Rectal smooth muscle tissue (tissue), 1 donor: ENCODE results near the gene IFITM5.
"Not testable (repeated sequence)": the region's sequence is repeated elsewhere in the genome, so short reads cannot be mapped to it uniquely, and the experiment has no call there.

Experiments
- H3K27ac ChIP-seq: one replicate; pipeline ENCODE4 v1.7.0; 2013; ENCODE audit warnings: low read depth, low read length, inconsistent platforms
- H3K27me3 ChIP-seq: one replicate; pipeline ENCODE4 v1.7.0; 2013; ENCODE audit warnings: low read length; ENCODE audit not compliant: control insufficient read depth, insufficient read depth
- H3K36me3 ChIP-seq: one replicate; pipeline ENCODE4 v1.7.0; 2013; ENCODE audit warnings: low read length; ENCODE audit not compliant: control insufficient read depth, insufficient read depth
- H3K4me1 ChIP-seq: one replicate; pipeline ENCODE4 v1.7.0; 2013; ENCODE audit warnings: low read length; ENCODE audit not compliant: control insufficient read depth, insufficient read depth
- H3K4me3 ChIP-seq: one replicate; pipeline ENCODE4 v1.7.0; 2013; ENCODE audit warnings: low read length
- H3K9ac ChIP-seq: one replicate; pipeline ENCODE4 v1.7.0; 2013; ENCODE audit warnings: low read length

Gene IFITM5

DNA sequence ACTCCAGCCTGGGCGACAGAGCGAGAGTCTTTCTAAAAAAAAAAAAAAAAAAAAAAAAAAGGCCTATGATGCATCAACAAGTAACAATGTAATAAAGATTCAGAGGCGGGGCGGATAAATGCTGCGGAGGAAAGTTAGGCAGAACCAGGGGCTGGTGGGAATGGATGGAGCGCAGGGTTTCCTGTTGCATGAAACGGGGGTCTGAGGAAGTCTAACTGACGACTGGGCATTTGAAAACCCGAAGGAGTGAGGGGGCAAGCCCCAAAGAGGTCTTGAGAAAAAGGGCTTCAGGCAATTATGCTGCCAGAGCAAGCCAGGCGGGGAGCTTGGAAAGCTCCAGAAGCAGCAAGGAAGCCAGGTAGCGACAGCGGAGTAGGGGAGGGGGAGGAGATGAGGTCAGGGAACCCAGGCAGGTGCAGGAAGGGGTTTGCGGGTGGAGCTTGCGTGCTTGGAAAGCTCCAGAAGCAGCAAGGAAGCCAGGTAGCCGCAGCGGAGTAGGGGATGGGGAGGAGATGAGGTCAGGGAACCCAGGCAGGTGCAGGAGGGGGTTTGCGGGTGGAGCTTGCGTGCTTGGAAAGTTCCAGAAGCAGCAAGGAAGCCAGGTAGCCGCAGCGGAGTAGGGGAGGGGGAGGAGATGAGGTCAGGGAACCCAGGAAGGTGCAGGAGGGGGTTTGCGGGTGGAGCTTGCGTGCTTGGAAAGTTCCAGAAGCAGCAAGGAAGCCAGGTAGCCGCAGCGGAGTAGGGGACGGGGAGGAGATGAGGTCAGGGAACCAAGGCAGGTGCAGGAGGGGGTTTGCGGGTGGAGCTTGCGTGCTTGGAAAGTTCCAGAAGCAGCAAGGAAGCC is 12.1 kb downstream of the IFITM5 start:
- H3K27ac ChIP-seq, H3K4me1 ChIP-seq, H3K9ac ChIP-seq, H3K4me3 ChIP-seq, H3K36me3 ChIP-seq: not testable (repeated sequence)
- H3K27me3 ChIP-seq, result peaks cover 29% of the 10 kb centered on the region

DNA sequence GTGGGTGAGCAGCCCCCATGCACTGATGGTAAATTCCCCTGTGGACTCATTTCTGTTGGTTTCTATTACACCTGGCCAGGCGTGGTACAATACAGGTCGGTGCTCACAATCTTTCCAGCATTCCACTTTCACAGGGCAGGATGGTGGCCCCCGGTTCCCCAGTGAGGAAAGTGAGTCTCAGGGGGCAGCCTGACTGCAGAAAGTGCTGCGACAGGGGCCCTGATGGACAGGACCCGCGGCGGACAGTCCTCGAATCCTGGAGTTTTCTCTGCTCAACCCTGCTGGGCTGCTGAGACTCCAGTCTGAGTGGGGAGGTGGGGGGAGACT is 13.5 kb downstream of the IFITM5 start:
- no peaks in the 10 kb centered on the region for H3K4me1 ChIP-seq
- H3K36me3 ChIP-seq, result no peaks in the 10 kb centered on the region
- no peak overlapping the region for H3K4me3 ChIP-seq
- no peak overlapping the region for H3K27ac ChIP-seq
- no peak overlapping the region for H3K9ac ChIP-seq
- H3K27me3 ChIP-seq, result peaks cover 40% of the 10 kb centered on the region

DNA sequence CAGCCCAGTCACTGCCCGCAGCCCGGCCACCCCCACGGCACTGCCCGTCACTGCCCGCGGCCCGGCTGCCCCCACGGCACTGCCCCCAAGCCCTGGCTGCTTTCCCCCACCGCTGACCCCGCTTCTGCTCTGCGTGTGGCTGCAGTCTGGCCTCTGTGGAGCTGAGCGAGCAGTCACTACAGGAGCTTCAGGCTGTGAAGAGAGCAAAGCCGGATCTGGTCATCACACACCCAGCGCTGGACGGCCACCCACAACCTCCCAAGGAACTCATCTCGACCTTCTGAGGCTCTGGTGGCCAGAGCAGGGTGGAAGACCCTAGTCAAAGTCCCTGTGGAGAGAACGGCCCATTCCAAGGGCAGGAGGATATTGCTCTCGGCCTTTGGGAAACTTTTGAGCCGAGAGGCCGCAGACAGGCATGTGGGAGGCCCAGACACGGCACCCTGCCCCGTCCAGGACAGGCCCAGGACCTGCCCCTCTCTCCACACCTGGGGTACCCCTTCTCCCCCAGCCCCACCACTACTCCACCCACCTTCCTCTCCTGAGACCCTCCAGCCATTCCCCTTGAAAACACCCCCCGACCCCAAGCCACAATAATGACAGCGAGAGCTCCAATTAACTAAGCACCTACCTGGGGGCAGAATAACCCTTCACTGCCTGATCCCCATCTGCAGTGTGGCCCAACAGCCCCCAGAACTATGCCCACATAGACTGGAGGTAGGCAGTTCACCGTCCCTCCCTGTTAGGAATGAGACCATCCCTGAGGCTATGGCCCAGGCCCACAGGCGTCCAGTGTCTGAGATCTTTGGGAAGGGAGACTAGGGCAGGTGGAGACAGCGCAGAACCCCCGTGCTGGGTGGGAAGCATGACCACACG is 14.1 kb downstream of the IFITM5 start:
- H3K27me3 ChIP-seq, result peaks cover 45% of the 10 kb centered on the region
- no peak overlapping the region for H3K27ac ChIP-seq
- no peak overlapping the region for H3K4me3 ChIP-seq
- no peaks in the 10 kb centered on the region for H3K4me1 ChIP-seq
- no peak overlapping the region for H3K9ac ChIP-seq
- H3K36me3 ChIP-seq, result no peaks in the 10 kb centered on the region

DNA sequence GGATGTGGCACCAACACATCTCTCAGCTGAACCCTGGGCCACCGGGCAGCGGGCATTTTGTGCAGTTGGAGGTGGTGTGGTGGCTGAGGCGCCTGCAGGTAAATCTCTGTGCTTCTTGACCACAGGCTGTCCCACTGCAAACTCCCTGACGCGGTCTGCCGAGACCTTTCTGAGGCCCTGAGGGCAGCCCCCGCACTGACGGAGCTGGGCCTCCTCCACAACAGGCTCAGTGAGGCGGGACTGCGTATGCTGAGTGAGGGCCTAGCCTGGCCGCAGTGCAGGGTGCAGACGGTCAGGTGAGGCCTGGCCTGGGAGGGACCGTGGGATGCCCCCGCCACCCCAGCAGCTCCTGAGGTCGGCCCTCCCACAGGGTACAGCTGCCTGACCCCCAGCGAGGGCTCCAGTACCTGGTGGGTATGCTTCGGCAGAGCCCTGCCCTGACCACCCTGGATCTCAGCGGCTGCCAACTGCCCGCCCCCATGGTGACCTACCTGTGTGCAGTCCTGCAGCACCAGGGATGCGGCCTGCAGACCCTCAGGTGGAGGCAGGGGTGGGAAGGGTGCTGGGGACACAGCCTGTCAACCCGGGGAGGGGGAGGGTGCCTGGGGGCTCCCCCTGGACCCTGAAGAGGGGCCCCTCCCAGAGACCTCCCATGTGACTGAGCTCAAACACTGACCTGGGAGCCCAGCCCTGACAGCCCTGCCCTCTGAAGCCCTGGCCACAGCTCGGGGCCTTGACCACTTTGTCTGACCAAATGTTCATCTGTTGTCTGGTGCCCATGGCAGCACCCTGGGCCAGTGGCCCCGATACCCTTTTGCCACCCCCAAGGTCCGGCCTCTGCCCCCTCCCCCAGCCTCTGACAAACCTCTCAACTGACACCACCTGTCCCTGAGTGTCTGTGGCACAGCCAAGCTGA is 15.0 kb downstream of the IFITM5 start:
- Histone ChIP-seq H3K4me1 (no peaks in the 10 kb centered on the region), H3K9ac (no peak overlapping the region), H3K36me3 (no peaks in the 10 kb centered on the region), H3K4me3 (no peak overlapping the region), H3K27ac (no peak overlapping the region), H3K27me3 (peaks cover 50% of the 10 kb centered on the region)

DNA sequence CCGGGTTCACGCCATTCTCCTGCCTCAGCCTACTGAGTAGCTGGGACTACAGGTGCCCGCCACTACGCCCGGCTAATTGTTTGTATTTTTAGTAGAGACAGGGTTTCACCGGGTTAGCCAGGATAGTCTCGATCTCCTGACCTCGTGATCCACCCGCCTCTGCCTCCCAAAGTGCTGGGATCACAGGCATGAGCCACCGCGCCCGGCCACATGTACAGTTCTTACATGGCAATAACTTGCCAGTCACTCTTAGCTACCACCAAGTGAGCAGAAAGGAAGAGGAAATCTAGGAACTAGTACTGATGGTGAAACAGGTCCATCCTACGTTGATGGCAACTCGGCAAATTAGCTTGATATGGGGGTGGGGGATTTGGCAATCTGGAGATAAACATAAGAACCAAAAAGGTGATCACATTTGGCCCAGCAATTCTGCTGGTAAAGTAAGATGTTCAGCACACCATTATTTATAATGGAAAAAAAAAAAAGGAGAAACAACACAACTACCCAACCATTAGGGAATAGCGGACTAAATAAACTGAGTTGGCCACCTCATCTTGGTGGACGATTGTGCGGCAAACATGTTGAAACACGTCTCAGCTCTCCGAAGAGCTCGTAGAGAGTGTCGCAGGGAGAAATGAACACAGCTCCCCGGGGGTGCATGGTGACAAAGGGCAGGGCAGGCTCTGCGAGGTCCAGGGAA is 15.8 kb downstream of the IFITM5 start:
- Histone ChIP-seq H3K4me1 (no peaks in the 10 kb centered on the region), H3K27ac (no peak overlapping the region), H3K36me3 (no peaks in the 10 kb centered on the region), H3K9ac (no peak overlapping the region), H3K27me3 (peaks cover 55% of the 10 kb centered on the region), H3K4me3 (no peak overlapping the region)

DNA sequence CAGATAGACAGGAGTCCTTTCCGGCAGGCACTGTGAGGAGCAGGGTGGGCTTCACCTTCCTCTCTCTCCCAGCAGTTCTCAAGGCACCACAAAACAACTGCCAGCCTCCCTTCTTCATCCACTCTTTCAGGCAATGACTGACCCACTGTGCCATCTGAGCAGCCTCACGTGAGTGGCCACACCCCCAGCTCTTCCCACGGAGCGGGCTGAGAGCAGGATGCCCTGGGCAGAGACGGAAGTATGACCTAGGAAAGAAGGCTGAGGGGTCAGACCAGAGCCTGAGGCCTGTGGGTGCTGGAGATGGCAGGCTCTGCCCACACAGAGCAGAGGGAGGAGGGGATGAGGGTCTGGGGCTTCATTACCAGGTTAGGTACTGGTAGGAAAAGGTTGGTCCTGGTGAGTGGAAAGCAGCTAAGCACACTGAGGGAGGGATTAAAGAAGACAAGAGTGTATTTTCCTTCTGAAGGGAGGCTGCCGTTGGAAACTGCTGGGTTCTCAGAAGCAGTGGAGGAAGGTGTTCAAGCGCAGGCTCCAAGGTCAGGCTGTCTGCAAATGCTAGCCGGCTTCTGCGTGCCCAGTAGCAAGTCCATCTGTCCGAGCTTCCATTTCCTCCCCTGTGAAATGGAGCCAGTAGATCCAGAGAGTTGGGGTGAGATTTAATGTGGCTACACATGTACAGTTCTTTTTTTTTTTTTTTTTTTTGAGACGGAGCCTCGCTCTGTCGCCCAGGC is 16.5 kb downstream of the IFITM5 start:
- H3K9ac ChIP-seq, result no peak overlapping the region
- H3K27me3 ChIP-seq, result peaks cover 51% of the 10 kb centered on the region
- H3K4me3 ChIP-seq, result no peak overlapping the region
- H3K36me3 ChIP-seq, result no peaks in the 10 kb centered on the region
- H3K27ac ChIP-seq, result no peak overlapping the region
- H3K4me1 ChIP-seq, result no peaks in the 10 kb centered on the region

DNA sequence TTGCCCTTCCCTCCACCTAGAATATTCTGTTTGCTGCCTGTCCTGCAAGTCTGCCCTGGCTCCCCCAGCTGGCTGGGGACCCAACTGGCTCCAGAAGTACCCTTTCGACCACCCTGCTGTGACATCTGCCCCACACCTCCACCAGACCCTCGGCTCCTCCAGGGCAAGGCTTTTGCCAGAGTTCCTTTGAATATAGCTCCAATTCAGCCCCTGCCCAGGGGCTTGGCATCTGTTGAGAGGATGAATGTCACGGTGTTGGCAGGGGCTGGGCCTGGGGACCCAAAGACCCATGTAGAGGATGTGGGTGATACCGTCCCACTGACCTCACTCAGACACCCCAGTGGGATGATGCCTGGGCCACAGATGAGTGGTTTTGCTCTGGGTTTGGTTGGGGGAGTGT is 17.2 kb downstream of the IFITM5 start:
- Histone ChIP-seq H3K4me3 (no peak overlapping the region), H3K27me3 (peaks cover 47% of the 10 kb centered on the region), H3K9ac (no peak overlapping the region), H3K36me3 (no peaks in the 10 kb centered on the region), H3K27ac (no peak overlapping the region), H3K4me1 (no peaks in the 10 kb centered on the region)

DNA sequence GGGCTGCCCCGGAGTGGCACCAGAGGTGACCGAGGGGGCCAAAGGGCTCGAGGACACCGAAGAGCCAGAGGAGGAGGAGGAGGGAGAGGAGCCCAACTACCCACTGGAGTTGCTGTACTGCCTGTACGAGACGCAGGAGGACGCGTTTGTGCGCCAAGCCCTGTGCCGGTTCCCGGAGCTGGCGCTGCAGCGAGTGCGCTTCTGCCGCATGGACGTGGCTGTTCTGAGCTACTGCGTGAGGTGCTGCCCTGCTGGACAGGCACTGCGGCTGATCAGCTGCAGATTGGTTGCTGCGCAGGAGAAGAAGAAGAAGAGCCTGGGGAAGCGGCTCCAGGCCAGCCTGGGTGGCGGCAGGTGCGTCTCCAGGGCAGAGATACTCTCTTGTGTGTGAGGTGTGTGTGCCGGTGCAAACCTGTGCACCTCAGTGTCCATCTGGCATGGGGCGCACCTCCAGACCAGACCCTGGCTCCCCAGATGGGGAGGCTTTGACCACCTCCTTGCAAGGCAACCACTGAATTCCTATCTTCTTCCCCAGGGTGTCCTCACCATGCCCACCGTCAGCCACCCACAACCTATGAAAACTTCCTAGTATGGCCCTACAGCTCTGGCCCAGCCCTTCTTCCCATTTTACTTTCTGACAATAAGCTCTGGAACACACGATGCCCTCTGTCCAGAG is 17.7 kb downstream of the IFITM5 start:
- H3K36me3 ChIP-seq, result no peaks in the 10 kb centered on the region
- H3K27me3 ChIP-seq, result peaks cover 44% of the 10 kb centered on the region
- no peaks in the 10 kb centered on the region for H3K4me1 ChIP-seq
- no peak overlapping the region for H3K27ac ChIP-seq
- H3K4me3 ChIP-seq, result peak overlapping the region; percentile 47
- H3K9ac ChIP-seq, result no peak overlapping the region

DNA sequence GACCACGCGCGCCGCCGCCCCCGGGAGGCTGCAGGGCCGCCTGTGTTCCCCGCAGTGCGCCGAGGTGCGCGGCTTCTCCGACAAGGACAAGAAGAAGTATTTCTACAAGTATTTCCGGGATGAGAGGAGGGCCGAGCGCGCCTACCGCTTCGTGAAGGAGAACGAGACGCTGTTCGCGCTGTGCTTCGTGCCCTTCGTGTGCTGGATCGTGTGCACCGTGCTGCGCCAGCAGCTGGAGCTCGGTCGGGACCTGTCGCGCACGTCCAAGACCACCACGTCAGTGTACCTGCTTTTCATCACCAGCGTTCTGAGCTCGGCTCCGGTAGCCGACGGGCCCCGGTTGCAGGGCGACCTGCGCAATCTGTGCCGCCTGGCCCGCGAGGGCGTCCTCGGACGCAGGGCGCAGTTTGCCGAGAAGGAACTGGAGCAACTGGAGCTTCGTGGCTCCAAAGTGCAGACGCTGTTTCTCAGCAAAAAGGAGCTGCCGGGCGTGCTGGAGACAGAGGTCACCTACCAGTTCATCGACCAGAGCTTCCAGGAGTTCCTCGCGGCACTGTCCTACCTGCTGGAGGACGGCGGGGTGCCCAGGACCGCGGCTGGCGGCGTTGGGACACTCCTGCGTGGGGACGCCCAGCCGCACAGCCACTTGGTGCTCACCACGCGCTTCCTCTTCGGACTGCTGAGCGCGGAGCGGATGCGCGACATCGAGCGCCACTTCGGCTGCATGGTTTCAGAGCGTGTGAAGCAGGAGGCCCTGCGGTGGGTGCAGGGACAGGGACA is 18.4 kb downstream of the IFITM5 start:
- Histone ChIP-seq H3K36me3 (no peaks in the 10 kb centered on the region), H3K27me3 (peaks cover 43% of the 10 kb centered on the region), H3K4me1 (no peaks in the 10 kb centered on the region), H3K4me3 (peak overlapping the region; percentile 57), H3K9ac (no peak overlapping the region), H3K27ac (no peak overlapping the region)

DNA sequence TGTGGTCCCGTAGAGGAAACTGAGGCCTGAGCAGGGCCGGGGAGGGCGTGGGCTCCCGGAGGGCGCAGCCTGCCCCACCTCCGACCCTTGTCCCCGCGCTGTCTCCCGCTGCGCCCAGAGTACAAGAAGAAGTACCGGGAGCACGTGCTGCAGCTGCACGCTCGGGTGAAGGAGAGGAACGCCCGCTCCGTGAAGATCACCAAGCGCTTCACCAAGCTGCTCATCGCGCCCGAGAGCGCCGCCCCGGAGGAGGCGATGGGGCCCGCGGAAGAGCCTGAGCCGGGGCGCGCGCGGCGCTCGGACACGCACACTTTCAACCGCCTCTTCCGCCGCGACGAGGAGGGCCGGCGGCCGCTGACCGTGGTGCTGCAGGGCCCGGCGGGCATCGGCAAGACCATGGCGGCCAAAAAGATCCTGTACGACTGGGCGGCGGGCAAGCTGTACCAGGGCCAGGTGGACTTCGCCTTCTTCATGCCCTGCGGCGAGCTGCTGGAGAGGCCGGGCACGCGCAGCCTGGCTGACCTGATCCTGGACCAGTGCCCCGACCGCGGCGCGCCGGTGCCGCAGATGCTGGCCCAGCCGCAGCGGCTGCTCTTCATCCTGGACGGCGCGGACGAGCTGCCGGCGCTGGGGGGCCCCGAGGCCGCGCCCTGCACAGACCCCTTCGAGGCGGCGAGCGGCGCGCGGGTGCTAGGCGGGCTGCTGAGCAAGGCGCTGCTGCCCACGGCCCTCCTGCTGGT is 19.2 kb downstream of the IFITM5 start:
- Histone ChIP-seq H3K4me3 (peak overlapping the region; percentile 57), H3K4me1 (no peaks in the 10 kb centered on the region), H3K9ac (no peak overlapping the region), H3K27me3 (peaks cover 40% of the 10 kb centered on the region), H3K27ac (no peak overlapping the region), H3K36me3 (no peaks in the 10 kb centered on the region)
